MM.1S (cell line): ENCODE measurements around the gene KLHL2.
"Not testable (repeated sequence)": the region's sequence is repeated elsewhere in the genome, so short reads cannot be mapped to it uniquely, and the experiment has no call there.

Source experiments
- DNase-seq: peaks from one replicate; pipeline ENCODE4 v3.0.0-alpha.2; 2015
- H2AFZ ChIP-seq: fragments of 300-600 bp; sonication (generic); 2 replicates; pipeline ENCODE4 v1.6.0; 2016; ENCODE audit warnings: antibody characterized with exemption, low read length
- H3F3A ChIP-seq: fragments of 300-600 bp; sonication (generic); 2 replicates; pipeline ENCODE4 v1.6.1; 2016; ENCODE audit warnings: mild to moderate bottlenecking, antibody characterized with exemption, low read length, moderate library complexity, mixed read lengths; ENCODE audit not compliant: insufficient read depth
- H3K27ac ChIP-seq: fragments of 300-600 bp; sonication (generic); 2 replicates; pipeline ENCODE4 v1.5.1; 2016; ENCODE audit warnings: mild to moderate bottlenecking, low read length
- H3K27me3 ChIP-seq: fragments of 300-600 bp; sonication (generic); replicated peaks from 2 replicates; pipeline ENCODE4 v1.6.0; 2016; ENCODE audit warnings: low read length; ENCODE audit not compliant: insufficient read depth
- H3K36me3 ChIP-seq: fragments of 300-600 bp; sonication (generic); replicated peaks from 2 replicates; pipeline ENCODE4 v1.6.1; 2016; ENCODE audit warnings: mild to moderate bottlenecking, low read length, mixed read lengths; ENCODE audit not compliant: insufficient read depth
- H3K4me1 ChIP-seq: fragments of 300-600 bp; sonication (generic); 2 replicates; pipeline ENCODE4 v1.6.1; 2016; ENCODE audit warnings: low read length, mixed read lengths
- H3K4me2 ChIP-seq: fragments of 300-600 bp; sonication (generic); 2 replicates; pipeline ENCODE4 v1.6.0; 2016; ENCODE audit warnings: low read depth, low read length
- H3K4me3 ChIP-seq: fragments of 300-600 bp; sonication (generic); 2 replicates; pipeline ENCODE4 v1.5.1; 2016; ENCODE audit warnings: low read length, mixed read lengths
- H3K79me2 ChIP-seq: fragments of 300-600 bp; sonication (generic); 2 replicates; pipeline ENCODE4 v1.6.1; 2016; ENCODE audit warnings: mixed run types, low read length, mixed read lengths
- H3K9ac ChIP-seq: fragments of 300-600 bp; sonication (generic); 2 replicates; pipeline ENCODE4 v1.6.1; 2016; ENCODE audit warnings: low read length, mixed read lengths
- H3K9me2 ChIP-seq: fragments of 300-600 bp; sonication (generic); replicated peaks from 2 replicates; pipeline ENCODE4 v1.6.1; 2016; ENCODE audit warnings: mild to moderate bottlenecking, low read length, mixed read lengths; ENCODE audit not compliant: insufficient read depth
- H3K9me3 ChIP-seq: fragments of 300-600 bp; sonication (generic); replicated peaks from 2 replicates; pipeline ENCODE4 v1.6.1; 2016; ENCODE audit warnings: mild to moderate bottlenecking, low read length, mixed read lengths; ENCODE audit not compliant: insufficient read depth
- H4K20me1 ChIP-seq: fragments of 300-600 bp; sonication (generic); 2 replicates; pipeline ENCODE4 v1.6.1; 2016; ENCODE audit warnings: mild to moderate bottlenecking, low read length, moderate library complexity, mixed read lengths; ENCODE audit not compliant: insufficient read depth
- CTCF ChIP-seq: fragments of 300-600 bp; sonication (generic); IDR thresholded peaks from 2 replicates; pipeline ENCODE4 v1.5.1; 2016; ENCODE audit warnings: antibody characterized with exemption, low read length, mixed read lengths
- EZH2 ChIP-seq: fragments of 300-600 bp; sonication (generic); optimal IDR thresholded peaks from 2 replicates; pipeline ENCODE3; 2017; ENCODE audit warnings: low read depth, mild to moderate bottlenecking, antibody characterized with exemption, low read length, mixed read lengths
- EZH2phosphoT487 ChIP-seq: fragments of 300-600 bp; sonication (generic); IDR thresholded peaks from 2 replicates; pipeline ENCODE4 v1.6.1; 2018; ENCODE audit warnings: antibody characterized with exemption, low read length

KLHL2 gene

DNA sequence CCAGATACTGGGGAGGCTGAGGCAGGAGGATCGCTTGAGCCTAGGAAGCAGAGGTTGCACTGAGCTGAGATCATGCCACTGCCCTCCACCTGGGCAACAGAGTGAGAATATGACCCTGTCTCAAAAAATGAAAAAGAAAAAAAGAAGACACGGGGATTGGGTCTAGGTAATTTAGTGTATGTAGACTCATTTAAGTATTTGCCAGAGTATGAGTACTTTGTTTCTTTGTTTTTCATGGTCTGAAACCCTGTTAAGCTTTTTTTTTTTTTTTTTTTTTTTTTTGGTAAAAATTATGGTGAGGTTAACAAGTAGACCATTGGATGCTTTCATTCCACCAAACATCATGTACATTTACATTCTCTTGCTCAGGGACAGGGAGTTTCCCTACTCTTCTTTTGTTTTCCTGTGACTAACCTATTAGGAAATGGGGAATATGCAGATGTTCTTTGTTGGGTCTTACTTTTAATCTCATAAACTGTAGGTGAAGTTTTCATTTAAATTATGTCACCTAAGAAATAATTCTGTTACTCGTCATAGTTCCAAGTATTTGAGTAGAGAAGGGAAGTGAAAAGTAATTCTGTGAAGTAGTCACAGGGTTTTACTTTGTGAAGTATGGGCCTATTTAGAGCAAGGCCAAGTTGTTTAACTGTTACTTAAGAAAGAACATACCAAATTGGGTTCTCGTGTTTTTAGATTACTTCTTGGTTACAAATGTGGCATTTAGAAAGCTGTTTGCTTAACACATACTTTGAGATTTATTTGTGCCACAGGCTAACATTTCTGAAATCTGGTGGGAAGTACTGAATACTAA is 25.5 kb downstream of the KLHL2 start:
- not testable (repeated sequence) for H3K4me3 ChIP-seq, H3K27me3 ChIP-seq, H3K27ac ChIP-seq, H3K9ac ChIP-seq, H3K4me1 ChIP-seq, H3K9me2 ChIP-seq, H3K79me2 ChIP-seq, H3K4me2 ChIP-seq, H3K9me3 ChIP-seq, H4K20me1 ChIP-seq, H2AFZ ChIP-seq, DNase-seq, H3F3A ChIP-seq, H3K36me3 ChIP-seq

- Histone ChIP-seq H3K79me2 (no peaks in the 10 kb centered on the region), H3K4me1 (no peaks in the 10 kb centered on the region), H3K9me2 (no peaks in the 10 kb centered on the region), H3K4me3 (no peak overlapping the region), H3F3A (no peaks in the 10 kb centered on the region), H4K20me1 (no peaks in the 10 kb centered on the region), H2AFZ (no peak overlapping the region), H3K9me3 (no peaks in the 10 kb centered on the region), H3K4me2 (no peak overlapping the region), H3K9ac (no peak overlapping the region), H3K27me3 (no peaks in the 10 kb centered on the region), H3K27ac (no peak overlapping the region), H3K36me3 (no peaks in the 10 kb centered on the region)
- DNase-seq: no peak
- TF ChIP-seq EZH2 (no peak), CTCF (no peak), EZH2phosphoT487 (no peak)
Observed at GRCh38 chr4:165234766-165235165, 27.4 kb downstream of the KLHL2 start.

DNA sequence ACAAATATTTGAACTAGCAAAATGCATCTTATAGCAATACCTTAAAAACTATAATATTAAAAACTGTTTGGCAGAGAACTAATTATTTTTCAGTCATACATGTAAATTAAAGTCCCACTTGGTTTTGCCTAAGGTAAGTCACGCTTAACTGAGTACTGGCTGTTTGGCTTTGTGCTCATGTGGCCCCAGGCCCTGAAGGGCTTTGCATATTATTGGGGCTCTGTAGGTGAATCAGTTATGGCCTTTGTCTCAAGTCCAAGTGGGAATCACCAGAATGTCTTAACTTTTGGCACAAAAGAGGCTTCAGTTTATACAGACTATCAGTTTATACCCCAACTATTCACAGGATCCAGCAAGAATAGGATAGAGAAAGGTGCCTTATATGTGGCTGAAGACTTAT is 29.5 kb downstream of the KLHL2 start:
- not testable (repeated sequence) for H2AFZ ChIP-seq, H3K27ac ChIP-seq, H3K9me2 ChIP-seq, H3K9me3 ChIP-seq, H4K20me1 ChIP-seq, H3K9ac ChIP-seq, H3F3A ChIP-seq, H3K4me3 ChIP-seq, H3K27me3 ChIP-seq, H3K79me2 ChIP-seq, H3K4me2 ChIP-seq, DNase-seq, H3K36me3 ChIP-seq, H3K4me1 ChIP-seq

DNA sequence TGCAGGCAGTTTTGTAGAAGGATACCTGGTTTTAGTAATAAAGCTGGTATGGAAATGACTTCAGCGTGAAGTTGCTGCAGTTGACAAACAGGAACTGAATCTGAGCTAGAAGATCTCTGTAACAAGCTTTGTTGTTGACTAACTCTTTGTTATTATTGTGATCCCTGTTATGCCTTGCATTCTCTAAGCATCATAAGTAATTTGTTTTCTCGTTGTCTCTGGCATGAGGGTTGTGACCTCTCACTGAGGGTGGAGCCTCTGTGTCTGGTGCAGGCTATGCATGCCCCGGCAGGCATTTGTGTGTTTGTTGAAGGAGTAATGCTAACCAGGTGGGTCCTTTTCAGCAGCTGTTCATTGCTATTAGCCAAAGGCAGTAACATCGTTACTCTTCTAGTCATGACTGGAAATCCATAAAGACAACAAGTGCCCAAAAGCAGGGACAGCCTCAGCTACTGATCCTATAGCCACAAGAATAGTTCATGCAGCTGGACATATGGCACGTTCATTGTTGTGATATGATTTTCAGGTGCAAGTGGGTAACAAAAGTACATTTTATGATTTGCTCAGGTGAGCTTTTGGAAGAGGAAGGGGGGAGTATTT is 30.8 kb downstream of the KLHL2 start:
- not testable (repeated sequence) for DNase-seq, H3K4me2 ChIP-seq, H4K20me1 ChIP-seq, H3K9me3 ChIP-seq, H3K79me2 ChIP-seq, H3F3A ChIP-seq, H3K4me1 ChIP-seq, H3K27me3 ChIP-seq, H3K9me2 ChIP-seq, H2AFZ ChIP-seq, H3K27ac ChIP-seq, H3K36me3 ChIP-seq, H3K9ac ChIP-seq, H3K4me3 ChIP-seq

DNA sequence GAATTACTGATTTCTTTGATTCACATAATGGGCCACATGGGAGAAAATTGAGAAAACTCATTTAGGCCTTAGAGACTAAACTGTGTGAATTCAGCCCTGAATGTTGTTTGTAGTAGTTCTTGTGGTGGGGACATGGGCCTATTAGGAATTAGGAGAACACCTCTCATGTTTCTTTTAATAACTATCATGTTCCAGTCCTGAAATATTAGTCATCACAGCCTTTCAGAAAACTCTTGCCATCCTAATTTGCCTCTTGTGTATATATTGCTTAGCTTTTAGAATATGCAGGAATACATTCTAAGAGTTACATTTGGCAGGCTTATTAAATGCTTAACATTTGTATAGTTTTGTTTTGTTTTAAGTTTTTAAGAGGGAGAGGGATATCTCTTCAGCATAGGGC is 33.4 kb downstream of the KLHL2 start:
- H3K36me3 ChIP-seq, H3K4me2 ChIP-seq, H3K9me2 ChIP-seq, H3K27ac ChIP-seq, H2AFZ ChIP-seq, H3K27me3 ChIP-seq, H3K4me1 ChIP-seq, H3K79me2 ChIP-seq, H3F3A ChIP-seq, H4K20me1 ChIP-seq, H3K9ac ChIP-seq, H3K4me3 ChIP-seq, H3K9me3 ChIP-seq, DNase-seq: not testable (repeated sequence)

DNA sequence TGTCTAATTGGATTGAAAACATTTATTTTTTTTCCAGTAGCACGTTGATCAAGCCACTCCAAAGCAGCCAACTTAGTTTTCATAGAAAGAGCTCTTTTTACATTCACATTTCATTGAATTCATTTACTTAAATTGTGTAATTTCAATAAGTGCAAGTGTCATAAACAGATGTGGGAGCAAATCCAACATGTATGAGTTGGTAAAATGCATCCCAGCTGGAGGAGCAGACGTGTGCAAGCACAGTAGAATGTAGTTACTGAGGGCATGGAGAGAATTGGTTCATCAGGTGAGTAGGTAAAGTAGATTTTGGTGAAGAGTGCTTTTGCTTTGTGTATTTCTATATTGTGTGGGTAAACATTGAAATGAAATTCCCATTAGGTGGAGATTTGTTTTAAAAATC is 36.8 kb downstream of the KLHL2 start:
- H3K36me3 ChIP-seq, H3K9me3 ChIP-seq, H3K4me3 ChIP-seq, H3K9ac ChIP-seq, H3K4me1 ChIP-seq, H3K9me2 ChIP-seq, H3K4me2 ChIP-seq, H2AFZ ChIP-seq, H3F3A ChIP-seq, DNase-seq, H3K27ac ChIP-seq, H4K20me1 ChIP-seq, H3K27me3 ChIP-seq, H3K79me2 ChIP-seq: not testable (repeated sequence)

GRCh38 chr4:165244587-165245186 is 37.3 kb downstream of the KLHL2 start:
- H3F3A ChIP-seq: not testable (repeated sequence)

More at GRCh38 chr4:165244587-165245186, 37.3 kb downstream of the KLHL2 start:
- not testable (repeated sequence) for H3K4me1 ChIP-seq, H3K36me3 ChIP-seq, DNase-seq, H2AFZ ChIP-seq, H4K20me1 ChIP-seq, H3K9ac ChIP-seq, H3K4me2 ChIP-seq, H3K9me3 ChIP-seq, H3K27me3 ChIP-seq, H3K79me2 ChIP-seq, H3K9me2 ChIP-seq, H3K27ac ChIP-seq, H3K4me3 ChIP-seq
